Breast epithelium (tissue), 3 donors: ENCODE measurements around the gene TAMALIN.

Experiments used
- CTCF ChIP-seq, 3 donors: fragments of 450-650 bp; IDR thresholded peaks; one replicate each; pipeline ENCODE4 v1.5.1; 2016 to 2017; ENCODE audit warnings: antibody characterized with exemption in 3 of 3, mild to moderate bottlenecking in 3 of 3, moderate library complexity in 3 of 3
- POLR2A ChIP-seq: fragments of 450-650 bp; IDR thresholded peaks from one replicate; pipeline ENCODE4 v1.6.1; 2016; ENCODE audit warnings: antibody characterized with exemption, mild to moderate bottlenecking, moderate library complexity
- POLR2AphosphoS5 ChIP-seq, 3 donors: sonication (generic); formaldehyde crosslinking; IDR thresholded peaks; one replicate each; pipeline ENCODE4 v1.6.1; 2017; ENCODE audit warnings: antibody characterized with exemption in 3 of 3

GRCh38 chr12:52009081-52009751, 2.5 kb downstream of the TAMALIN start:
- TF ChIP-seq POLR2AphosphoS5 (IDR thresholded peaks at IDR 0.05) (no peak), CTCF (IDR thresholded peaks at IDR 0.05) (no peak), POLR2A (no peak)
